ENCODE data around the gene EEPD1. TPM values are rescaled to one million over a fixed set of nuclear protein-coding genes. Genes with fewer than 3 reads are reported as not detected.

Gene EEPD1
- total RNA-seq (2022; extraction: Qiagen RNA extraction), result 48.7 to 53.4 TPM (median 49.1 TPM) in 5 replicates

DNA sequence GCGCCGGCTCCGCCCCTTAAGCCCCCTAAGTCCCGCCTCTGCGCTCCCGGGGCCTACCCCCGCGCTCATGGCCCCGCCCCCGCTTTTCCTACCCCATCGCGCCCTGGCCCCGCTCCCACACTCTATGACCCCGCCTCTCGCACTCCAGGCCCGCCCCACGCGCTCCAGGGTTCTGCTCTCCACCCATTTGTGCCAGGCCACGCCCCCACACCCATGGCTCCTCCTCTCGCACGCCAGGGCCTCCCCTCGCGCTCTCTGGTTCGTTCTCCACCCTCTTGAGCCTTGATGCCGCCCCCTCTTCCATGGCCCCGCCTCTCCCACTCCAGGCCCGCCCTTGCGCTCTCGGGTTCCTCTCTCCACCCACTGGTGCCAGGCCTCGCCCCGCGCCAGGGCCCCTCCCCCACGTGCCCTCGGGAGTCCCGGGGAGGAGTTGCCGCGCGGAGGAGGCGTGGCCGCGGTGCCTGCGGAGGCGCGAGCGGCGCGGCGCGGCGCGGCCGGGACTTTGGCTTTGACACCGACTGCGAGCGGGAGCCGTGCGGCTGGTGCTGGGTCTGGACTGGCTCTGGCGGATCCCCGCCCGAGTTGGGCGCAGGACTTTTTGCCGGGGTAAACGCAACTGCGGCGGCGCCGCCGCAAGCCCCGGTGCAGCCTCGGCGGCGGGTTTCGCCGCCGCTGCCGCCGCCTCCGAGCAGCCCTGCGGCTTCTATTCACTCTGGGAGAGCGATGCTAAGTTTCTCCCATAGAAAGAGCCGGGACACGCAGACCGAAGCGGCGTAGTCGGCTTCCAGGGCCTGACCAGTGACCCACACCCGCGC lies at the start of gene EEPD1:
EEPD1 (plus strand) TSS at position 499 of the 815 bp plus-strand sequence. CDS start 1,071 bp downstream, outside the sequence.

Other genes starting within 250 kb of the EEPD1 start
- 50.3 to 85.4 TPM (median 66.5 TPM) in 5 replicates for gene ANLN, start 236.6 kb downstream of the EEPD1 start, total RNA-seq (2022; extraction: Qiagen RNA extraction)